Smooth muscle cell (in vitro differentiated cells): ENCODE data around the gene TMEM205. TPM values are rescaled to one million over a fixed set of nuclear protein-coding genes. Genes with fewer than 3 reads are reported as not detected.
A peak's percentile ranks its signal among the peaks of the same experiment; 100 is the strongest.
"Not testable (repeated sequence)": the region's sequence is repeated elsewhere in the genome, so short reads cannot be mapped to it uniquely, and the experiment has no call there.

ENCODE experiments used
- DNase-seq: peaks from one replicate; lab custom pipeline; 2025; ENCODE audit not compliant: unreplicated experiment; lab: John Stamatoyannopoulos, UW
- H2AFZ ChIP-seq: fragments of 200-600 bp; sonication (generic); 2 replicates; pipeline ENCODE4 v1.6.0; 2016; ENCODE audit warnings: antibody characterized with exemption, low read depth, mild to moderate bottlenecking
- H3F3A ChIP-seq: fragments of 200-600 bp; sonication (generic); 2 replicates; pipeline ENCODE4 v1.6.0; 2017; ENCODE audit warnings: antibody characterized with exemption, low read depth
- H3K27ac ChIP-seq: fragments of 200-600 bp; sonication (generic); 2 replicates; pipeline ENCODE4 v1.5.1; 2016; ENCODE audit warnings: low read depth, mild to moderate bottlenecking
- H3K27me3 ChIP-seq: fragments of 200-600 bp; sonication (generic); 2 replicates; pipeline ENCODE4 v1.6.1; 2016; ENCODE audit warnings: low read depth, mild to moderate bottlenecking
- H3K36me3 ChIP-seq: fragments of 200-600 bp; sonication (generic); 2 replicates; pipeline ENCODE4 v1.5.1; 2016; ENCODE audit warnings: low read depth
- H3K4me1 ChIP-seq: fragments of 200-600 bp; sonication (generic); 2 replicates; pipeline ENCODE4 v1.5.1; 2016; ENCODE audit warnings: low read depth
- H3K4me2 ChIP-seq: fragments of 200-600 bp; sonication (generic); 2 replicates; pipeline ENCODE4 v1.6.0; 2016; ENCODE audit warnings: mild to moderate bottlenecking
- H3K4me3 ChIP-seq: fragments of 200-600 bp; sonication (generic); 2 replicates; pipeline ENCODE4 v1.5.1; 2016; ENCODE audit warnings: mild to moderate bottlenecking
- H3K79me2 ChIP-seq: fragments of 200-600 bp; sonication (generic); 2 replicates; pipeline ENCODE4 v1.6.0; 2016; ENCODE audit warnings: low read depth, mild to moderate bottlenecking
- H3K9ac ChIP-seq: fragments of 200-600 bp; sonication (generic); 2 replicates; pipeline ENCODE4 v1.6.0; 2016; ENCODE audit warnings: low read depth
- H3K9me3 ChIP-seq: fragments of 200-600 bp; sonication (generic); replicated peaks from 2 replicates; pipeline ENCODE4 v1.5.1; 2016; ENCODE audit warnings: low read depth
- H4K20me1 ChIP-seq: fragments of 200-600 bp; sonication (generic); 2 replicates; pipeline ENCODE4 v1.6.0; 2016; ENCODE audit warnings: low read depth
- WGBS: methylation state at CpG from one replicate; pipeline ENCODE4 v1.1.7; 2016; ENCODE audit warnings: low lambda C conversion rate; 5-methylcytosine and 5-hydroxymethylcytosine counted together
- polyA plus RNA-seq: library from polyadenylated mRNA; unstranded; fragments of >200 nt; fragmentation: Nextera tagmentation; extraction: Ambion mirVana; gene quantifications from 2 replicates; pipeline ENCODE4 v1.2.1, GENCODE V29; 2016
- total RNA-seq: library from RNA; depleted of rRNA; stranded (reverse); fragments of >200 nt; gene quantifications from 2 replicates; pipeline ENCODE4 v1.2.3, GENCODE V29; 2014
- TF ChIP-seq, protein P1 (sequence below): fragments of 200-600 bp; sonication (generic); IDR thresholded peaks from 2 replicates; pipeline ENCODE4 v1.5.1; 2017; ENCODE audit warnings: borderline replicate concordance, mild to moderate bottlenecking, antibody characterized with exemption; ENCODE audit not compliant: insufficient read depth, poor library complexity, severe bottlenecking

TMEM205 gene
- total and polyA plus RNA-seq, 2 experiments from 2014 or later: 118 to 163 TPM

DNA sequence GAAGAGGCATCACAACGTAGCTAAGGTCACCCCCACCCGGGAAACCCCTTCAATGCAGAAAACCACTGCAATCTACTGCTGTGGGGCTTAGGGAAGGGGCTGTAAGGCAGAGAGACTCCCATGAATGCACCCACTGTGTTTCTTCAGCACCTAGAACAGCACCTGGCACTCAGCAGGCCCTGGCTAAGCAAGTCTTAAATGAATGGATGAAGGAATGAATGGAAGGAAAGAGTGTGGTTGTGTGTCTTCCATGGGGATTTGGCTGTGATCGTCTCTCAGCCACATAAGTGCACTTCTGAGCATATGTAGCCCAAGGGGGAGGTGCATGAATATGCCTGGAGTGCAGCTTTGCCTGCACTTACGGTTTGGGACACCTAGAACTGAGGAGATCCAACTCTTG lies 3.1 kb upstream of the TMEM205 start:
- H4K20me1 ChIP-seq: no peaks in the 10 kb centered on the region
- no peak for DNase-seq
- H3K4me3 ChIP-seq: no peak overlapping the region
- peaks cover 3% of the 10 kb centered on the region for H3K79me2 ChIP-seq
- no peak overlapping the region for H3K27ac ChIP-seq
- WGBS: 89% methylated on average over 4 of the region's 4 CpGs
- H3F3A ChIP-seq: no peaks in the 10 kb centered on the region
- H3K9me3 ChIP-seq: no peaks in the 10 kb centered on the region
- TF ChIP-seq, protein P1, sequence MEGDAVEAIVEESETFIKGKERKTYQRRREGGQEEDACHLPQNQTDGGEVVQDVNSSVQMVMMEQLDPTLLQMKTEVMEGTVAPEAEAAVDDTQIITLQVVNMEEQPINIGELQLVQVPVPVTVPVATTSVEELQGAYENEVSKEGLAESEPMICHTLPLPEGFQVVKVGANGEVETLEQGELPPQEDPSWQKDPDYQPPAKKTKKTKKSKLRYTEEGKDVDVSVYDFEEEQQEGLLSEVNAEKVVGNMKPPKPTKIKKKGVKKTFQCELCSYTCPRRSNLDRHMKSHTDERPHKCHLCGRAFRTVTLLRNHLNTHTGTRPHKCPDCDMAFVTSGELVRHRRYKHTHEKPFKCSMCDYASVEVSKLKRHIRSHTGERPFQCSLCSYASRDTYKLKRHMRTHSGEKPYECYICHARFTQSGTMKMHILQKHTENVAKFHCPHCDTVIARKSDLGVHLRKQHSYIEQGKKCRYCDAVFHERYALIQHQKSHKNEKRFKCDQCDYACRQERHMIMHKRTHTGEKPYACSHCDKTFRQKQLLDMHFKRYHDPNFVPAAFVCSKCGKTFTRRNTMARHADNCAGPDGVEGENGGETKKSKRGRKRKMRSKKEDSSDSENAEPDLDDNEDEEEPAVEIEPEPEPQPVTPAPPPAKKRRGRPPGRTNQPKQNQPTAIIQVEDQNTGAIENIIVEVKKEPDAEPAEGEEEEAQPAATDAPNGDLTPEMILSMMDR: no peak
- no peaks in the 10 kb centered on the region for H3K27me3 ChIP-seq
- H3K36me3 ChIP-seq: no peaks in the 10 kb centered on the region
- H3K4me1 ChIP-seq: no peaks in the 10 kb centered on the region
- H3K4me2 ChIP-seq: no peak overlapping the region
- no peak overlapping the region for H2AFZ ChIP-seq
- no peak overlapping the region for H3K9ac ChIP-seq

DNA sequence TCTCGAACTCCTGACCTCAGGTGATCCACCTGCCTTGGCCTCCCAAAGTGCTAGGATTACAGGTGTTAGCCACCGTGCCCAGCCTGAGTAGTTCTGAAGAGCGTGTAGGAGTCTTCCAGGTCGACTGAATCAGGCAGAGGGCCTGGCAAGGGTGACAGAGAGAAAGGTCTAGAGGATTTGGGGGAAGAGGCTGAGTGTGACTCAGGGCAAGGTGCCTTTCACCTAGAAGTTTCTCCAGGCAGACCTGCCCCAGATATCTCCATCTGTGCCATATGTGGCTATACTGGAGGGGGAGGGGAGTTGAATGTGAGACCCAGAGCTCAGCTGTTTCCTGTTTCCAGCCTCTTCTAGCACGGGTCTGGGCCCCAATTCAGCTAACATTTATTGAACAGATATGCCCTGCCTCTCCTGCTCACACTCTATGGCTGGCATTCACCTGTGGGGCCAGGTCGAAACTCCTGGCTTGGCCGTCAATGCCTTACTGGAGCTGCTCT lies 1.5 kb upstream of the TMEM205 start:
- peaks cover 3% of the 10 kb centered on the region for H3K79me2 ChIP-seq
- H4K20me1 ChIP-seq: no peaks in the 10 kb centered on the region
- TF ChIP-seq, protein P1: no peak
- H3K27ac ChIP-seq: no peak overlapping the region
- H3K27me3 ChIP-seq: no peaks in the 10 kb centered on the region
- H3K36me3 ChIP-seq: no peaks in the 10 kb centered on the region
- 86% methylated on average over 7 of the region's 7 CpGs for WGBS
- no peaks in the 10 kb centered on the region for H3F3A ChIP-seq
- DNase-seq: no peak
- no peaks in the 10 kb centered on the region for H3K4me1 ChIP-seq
- no peaks in the 10 kb centered on the region for H3K9me3 ChIP-seq
- no peak overlapping the region for H3K4me2 ChIP-seq
- H2AFZ ChIP-seq: no peak overlapping the region
- no peak overlapping the region for H3K4me3 ChIP-seq
- no peak overlapping the region for H3K9ac ChIP-seq

DNA sequence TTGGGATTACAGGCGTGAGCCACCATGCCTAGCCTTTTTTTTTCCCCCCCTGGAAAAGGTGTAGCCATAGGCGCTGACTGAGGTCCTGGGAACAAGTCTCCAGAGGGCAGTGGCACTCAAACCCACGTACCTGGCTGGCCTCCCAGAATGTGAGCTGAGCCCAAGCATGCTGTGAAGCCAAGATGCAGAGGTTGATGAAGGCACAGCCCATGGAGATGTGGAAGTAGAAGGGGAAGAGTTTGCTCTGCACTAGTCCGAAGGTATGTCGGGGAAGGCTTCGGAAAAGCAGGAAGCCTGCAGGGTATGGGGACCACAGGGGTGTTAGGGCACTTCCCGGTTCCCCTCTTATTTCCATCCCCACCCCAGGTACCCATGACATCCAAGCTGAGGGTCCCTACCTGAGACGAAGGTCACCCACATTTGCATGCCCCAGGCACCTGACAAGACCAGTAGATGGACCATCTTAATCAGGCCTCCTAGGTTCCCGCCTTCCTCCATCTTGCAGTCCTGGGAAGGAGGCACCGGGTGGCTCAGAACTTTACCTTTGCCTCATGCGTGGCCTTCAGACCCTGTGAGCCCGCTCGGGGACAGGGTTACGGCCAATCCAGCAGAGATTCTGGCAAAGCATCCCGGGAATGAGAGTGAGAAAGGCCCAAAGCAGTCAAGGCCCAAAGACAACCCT lies 805 bp downstream of the TMEM205 start:
- Histone ChIP-seq H3K9me3 (no peaks in the 10 kb centered on the region), H3K4me3 (peak overlapping the region; percentile 73), H3K27me3 (no peaks in the 10 kb centered on the region), H3K4me1 (no peaks in the 10 kb centered on the region), H3K27ac (peak overlapping the region; percentile 82), H2AFZ (no peak overlapping the region), H3K4me2 (peak overlapping the region; percentile 89), H3K79me2 (peaks cover 3% of the 10 kb centered on the region), H4K20me1 (no peaks in the 10 kb centered on the region), H3K9ac (no peak overlapping the region), H3F3A (no peaks in the 10 kb centered on the region), H3K36me3 (no peaks in the 10 kb centered on the region)
- 71% methylated on average over 15 of the region's 15 CpGs for WGBS
- TF ChIP-seq, protein P1: no peak
- DNase-seq: no peak

DNA sequence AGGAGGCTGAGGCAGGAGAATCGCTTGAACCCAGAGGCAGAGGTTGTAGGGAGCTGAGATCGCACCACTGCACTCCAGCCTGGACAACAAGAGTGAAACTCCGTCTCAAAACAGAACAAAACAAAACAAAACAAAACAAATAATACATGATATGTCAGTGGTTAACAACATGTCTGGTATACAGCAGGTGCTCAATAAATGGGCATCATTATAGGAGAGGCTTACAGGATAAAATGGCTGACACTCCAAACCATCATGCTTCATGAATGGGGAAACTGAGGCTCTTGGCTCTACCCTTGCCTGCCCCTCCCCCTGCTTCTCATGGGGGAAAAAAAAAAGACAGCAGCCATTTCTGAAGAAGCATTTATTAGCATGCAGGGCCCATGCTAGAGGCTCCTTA lies 3.6 kb downstream of the TMEM205 start:
- Histone ChIP-seq H3K9me3 (no peaks in the 10 kb centered on the region), H3K4me1 (no peaks in the 10 kb centered on the region), H4K20me1 (no peaks in the 10 kb centered on the region), H3K4me2 (no peak overlapping the region), H3K9ac (no peak overlapping the region), H3K4me3 (no peak overlapping the region), H3K27me3 (no peaks in the 10 kb centered on the region), H3K27ac (no peak overlapping the region), H3K36me3 (no peaks in the 10 kb centered on the region), H3K79me2 (peaks cover 3% of the 10 kb centered on the region), H2AFZ (no peak overlapping the region), H3F3A (no peaks in the 10 kb centered on the region)
- TF ChIP-seq, protein P1: no peak
- DNase-seq: no peak
- 93% methylated on average over 3 of the region's 3 CpGs for WGBS

DNA sequence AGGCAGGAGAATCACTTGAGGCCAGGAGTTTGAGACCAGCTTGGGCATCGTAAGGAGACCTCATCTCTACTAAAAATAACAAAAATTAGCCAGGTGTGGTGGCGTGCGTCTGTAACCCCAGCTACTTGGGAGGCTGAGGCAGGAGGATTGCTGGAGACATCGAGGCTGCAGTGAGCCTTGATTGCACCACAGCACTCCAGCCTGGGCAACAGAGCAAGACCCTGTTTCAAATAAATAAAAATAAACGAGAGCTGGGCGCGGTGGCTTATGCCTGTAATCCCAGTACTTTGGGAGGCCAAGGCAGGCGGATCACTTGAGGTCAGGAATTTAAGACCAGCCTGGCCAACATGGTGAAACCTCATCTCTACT lies 6.0 kb downstream of the TMEM205 start:
- not testable (repeated sequence) for H2AFZ ChIP-seq
- H3K4me2 ChIP-seq: peak overlapping the region; percentile 98

More for the DNA sequence above, 6.0 kb downstream of the TMEM205 start:
- peak overlapping the region; percentile 76 for H3K4me3 ChIP-seq
- H3K27me3 ChIP-seq, H3F3A ChIP-seq, H3K36me3 ChIP-seq, H3K9ac ChIP-seq, H3K27ac ChIP-seq, H3K79me2 ChIP-seq, DNase-seq, H3K4me1 ChIP-seq, H3K9me3 ChIP-seq, H4K20me1 ChIP-seq: not testable (repeated sequence)
- WGBS: 91% methylated on average over 8 of the region's 8 CpGs
